NCI-H1930 (cell line): ENCODE measurements around the gene GRB10.
A peak's percentile ranks its signal among the peaks of the same experiment; 100 is the strongest.

Experiments
- DNase-seq, 2 experiments: peaks; one replicate each; lab custom pipeline; 2025; lab: John Stamatoyannopoulos, UW

The GRB10 gene

DNA sequence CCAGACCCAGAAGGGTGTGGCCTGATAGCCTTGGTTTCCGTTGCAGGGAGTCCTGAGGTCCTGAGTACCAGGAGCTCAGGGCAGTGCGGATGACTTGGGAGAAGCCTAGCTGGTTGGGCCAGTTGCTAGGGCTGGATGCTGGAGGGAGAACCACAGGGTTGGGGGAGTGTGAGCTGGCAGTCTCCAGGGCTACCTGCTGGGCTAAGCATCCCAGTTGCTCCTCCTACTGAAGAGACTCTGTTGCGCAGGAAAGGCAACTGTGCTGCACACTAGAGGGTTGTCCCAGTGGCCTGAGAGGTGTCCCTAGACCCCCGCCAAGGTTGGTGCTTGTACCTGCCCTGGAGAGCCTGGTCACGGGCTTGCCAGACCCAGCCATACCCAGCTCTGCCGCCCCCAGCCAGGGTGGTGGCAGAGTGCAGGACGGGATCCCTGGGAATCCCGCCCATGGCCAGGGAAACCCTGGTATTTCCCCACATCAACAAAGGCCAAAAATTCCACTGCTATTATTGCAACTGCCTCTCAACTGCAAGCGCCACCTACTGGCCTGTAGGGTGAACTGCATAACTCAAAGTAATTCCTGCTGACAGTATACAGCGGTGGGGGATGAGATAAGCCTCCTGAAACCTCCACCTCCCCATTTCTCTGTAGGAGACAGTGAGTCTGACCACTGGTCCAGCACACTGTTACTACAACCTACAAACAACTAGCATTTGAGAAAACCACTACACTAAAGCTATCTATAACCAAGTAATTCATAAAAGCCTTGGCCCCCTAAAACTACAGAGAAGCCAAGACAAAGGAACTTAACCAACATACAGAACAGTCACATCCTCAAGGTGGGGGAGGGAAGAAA lies 149.9 kb downstream of the GRB10 start:
- DNase-seq, result peak in 1 of 2 experiments; percentile 16

DNA sequence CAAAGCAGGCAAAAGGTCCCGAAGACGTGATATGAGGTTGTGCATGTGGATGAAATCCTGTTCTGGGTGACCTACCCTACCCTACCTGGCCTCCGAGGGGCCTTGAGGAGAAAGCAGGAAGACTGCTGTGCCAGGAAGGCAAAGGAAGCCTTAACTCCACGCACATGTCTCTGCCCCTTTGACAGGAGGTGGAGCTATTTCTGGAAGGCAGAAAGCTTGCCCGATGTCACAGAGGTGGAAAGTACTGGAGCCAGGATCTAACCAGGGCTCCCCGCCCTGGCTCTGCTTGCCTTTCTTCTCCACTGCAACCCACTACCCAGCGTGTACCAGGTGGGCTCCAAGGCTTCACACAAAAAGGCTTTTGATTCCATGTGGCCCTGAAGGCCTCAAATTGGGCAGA lies 151.1 kb downstream of the GRB10 start:
- no peak for DNase-seq

DNA sequence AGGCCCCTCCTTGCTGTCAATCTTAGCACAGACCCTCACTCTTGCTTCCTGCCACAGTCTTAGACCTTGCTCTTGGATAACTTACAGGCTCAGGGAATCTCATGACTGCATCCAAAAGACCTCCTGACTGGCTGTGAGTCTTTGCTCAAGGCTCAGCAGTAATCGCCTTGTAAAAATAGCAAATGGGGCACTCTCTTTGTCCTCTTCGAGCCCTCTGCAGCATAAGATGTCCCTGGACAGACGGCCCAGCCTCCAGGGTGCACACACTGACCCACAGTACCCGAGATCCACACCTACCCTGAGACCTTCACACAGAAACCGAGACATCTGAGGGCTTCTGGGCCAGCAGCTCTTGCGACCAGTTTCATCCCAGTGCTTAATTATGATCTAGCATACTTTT lies 151.6 kb downstream of the GRB10 start:
- no peak for DNase-seq

DNA sequence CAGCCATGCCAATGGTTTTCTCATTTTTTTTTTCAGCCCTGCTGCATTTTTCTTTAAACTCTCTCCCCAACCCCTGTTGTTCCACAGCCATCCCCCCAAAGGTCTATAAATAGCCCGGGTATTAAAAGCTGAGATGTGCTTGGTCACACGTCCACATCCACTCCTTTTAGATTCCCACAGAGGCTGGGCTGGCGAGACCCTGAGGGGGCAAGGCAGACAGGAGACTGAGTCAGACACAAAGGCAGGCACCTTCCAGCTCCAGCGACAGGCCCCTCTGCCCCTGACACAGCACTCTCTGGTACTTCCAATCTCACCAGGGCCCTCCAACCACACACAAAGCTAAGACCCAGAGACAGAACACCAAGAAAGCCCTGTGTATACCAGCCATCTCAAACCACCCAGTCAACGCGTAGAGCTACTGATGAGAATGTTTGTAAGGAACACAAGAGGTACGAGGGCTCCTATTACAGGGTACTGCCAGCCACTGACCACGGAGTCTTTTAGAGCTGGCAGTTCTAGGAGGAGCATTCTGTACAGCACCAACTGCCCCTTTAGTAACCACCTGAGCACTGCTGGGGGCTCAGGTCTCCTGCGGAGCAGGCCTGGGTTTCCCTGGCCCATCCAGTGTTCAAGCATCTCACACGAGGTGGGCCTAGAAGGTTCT lies 153.3 kb downstream of the GRB10 start:
- DNase-seq, result no peak

DNA sequence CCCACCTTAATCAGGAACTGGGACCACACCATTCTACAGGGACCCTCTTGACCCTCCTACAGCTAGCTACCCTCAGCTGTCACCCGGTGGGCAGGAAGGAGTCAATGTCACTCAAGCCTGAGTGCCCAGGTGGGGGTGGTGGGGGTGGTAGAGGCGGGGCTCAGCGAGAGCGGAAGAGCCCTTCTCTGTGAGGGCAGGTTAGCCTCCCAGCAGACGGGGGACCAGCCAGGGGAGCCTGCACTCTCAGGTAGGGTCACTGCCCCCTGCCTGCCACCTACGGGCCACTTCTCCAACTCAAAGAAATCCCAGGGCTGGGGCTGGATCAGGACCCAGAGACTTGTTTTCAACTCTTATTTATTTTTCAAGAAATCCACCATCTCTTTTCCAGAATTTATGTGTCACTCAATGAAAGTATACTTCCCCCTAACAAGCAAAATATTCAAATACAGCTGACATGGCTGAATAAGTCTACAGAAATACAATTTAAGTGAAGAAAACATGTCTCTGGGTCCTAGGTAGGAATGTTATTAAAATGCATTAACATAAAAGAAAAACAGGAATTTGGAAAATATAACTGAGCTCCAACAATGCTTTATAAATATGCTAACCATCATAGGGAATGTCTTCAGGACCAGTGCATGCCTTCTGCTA lies 154.1 kb downstream of the GRB10 start:
- DNase-seq, result no peak

DNA sequence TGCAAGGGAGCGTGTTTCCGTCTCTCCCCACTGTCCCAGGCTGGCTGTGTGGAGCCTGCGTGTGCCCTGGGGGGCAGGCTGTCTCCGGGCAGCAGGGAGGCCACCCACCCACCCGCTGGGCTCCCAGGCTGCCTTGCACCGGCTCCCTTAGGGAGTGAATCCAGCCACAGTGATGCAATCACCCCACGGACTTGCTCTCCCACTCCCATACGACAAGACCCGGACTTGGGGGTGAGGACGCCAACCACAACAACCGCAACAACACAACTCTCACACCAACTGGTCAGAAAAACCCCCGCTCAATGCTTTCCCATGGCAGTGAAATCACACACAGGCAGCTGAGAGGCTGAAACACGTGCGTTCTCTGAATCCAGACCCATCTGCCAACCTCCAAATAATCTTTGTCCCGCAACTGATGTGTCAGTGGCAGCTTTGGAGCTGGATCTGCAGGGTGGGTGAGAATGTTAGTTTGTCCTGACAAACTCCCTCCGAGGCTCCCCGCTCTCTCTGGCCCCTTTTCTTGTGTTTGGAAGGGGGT lies 154.8 kb downstream of the GRB10 start:
- no peak for DNase-seq

DNA sequence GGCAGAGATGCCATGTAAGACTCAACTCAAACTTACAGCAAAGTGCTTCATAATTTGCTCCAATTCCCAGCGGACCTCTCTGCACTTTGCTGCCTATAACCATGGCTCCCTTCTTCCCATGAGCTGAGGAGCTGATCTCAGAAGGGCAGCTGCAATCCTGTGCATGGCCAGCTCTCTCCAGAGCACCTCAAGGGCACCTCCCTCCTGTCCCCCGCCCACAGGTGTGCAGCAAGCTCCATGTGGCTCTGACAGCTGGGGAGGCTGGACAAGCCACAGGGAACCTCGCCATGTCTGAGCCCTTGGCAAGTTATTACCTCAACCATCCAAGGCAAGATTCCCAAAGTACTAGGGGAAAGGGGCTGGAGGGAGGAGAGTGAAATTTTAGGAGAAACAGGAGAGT lies 156.4 kb downstream of the GRB10 start:
- DNase-seq, result no peak

DNA sequence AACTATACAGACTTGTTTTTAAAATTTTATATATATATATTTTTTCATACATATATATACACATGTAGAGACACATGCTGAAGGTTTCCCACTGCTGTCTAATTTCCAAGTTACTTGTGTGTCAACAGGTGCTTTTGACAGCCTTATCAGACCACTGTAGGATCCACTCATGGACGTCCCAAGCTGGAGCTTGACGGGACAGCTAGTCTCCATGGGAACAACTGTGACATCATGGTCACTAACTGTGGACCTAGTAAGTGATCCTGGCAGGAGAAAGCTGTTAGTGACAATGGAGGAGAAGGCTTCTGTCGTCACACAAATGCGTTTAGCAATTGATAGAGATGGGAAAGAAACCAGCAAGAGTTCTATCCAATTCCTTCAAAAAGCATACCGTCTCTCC lies 157.3 kb downstream of the GRB10 start:
- no peak for DNase-seq

DNA sequence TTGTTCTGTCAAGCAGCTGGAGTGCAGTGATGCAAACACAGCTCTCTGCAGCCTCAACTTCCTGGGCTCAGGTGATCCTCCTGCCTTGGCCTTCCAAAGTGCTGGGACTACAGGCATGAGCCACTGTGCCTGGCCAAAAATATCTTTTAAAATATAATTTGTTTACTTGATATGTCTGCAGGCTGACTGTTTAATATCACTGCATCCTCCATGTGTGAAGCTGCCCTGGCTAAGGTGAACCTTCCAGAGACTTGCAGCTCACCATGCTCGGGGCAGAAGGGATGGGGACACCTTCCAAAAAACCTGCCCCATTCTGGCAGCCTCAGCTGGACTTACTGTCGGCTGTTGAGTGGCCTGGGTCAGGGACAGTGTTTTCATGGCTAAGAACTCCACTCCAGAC lies 159.9 kb downstream of the GRB10 start:
- no peak for DNase-seq

DNA sequence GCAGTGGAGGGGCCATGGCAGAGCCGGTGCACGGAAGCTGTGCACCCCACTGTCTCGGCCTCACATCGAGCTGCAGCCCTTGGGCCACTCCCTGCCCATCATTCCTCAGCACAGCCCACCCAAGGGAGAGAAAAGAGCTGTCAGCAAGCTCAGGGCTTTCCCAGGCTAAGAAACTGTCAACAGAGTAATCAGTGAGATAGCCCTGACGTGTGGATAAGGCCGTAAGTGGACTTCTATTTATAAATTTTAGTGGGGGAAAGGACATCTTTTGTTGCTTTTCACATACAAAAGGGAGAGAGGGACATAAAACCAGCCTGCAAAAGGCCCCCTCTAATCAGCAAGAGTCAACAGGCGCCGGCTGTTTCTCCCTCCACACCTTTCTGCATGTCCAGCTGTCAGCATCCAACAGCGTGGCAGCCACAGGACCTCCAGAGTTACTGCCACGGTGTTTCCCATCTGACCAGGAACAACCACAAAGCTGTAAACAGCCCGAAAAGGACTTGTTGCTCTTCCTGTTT lies 160.7 kb downstream of the GRB10 start:
- no peak for DNase-seq

DNA sequence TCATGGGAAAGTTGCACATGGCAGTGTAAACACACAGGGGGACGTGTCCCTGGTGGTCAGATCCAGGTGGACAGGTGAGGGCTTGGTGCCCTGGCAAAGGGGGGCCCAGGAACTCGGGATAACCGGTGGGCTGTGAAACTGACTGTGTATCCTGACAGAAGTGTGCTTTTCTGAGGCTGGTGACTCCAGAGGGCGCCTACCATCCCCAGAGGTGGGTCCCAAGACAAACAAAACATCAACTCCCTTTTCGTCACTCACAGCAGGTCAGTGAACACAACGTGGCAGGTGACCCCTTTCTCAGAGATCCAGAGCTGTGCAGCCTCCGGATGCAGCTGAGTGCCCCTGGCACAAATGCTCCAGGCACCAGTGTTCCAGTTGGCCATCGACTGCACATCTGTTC lies 161.5 kb downstream of the GRB10 start:
- DNase-seq, result no peak

DNA sequence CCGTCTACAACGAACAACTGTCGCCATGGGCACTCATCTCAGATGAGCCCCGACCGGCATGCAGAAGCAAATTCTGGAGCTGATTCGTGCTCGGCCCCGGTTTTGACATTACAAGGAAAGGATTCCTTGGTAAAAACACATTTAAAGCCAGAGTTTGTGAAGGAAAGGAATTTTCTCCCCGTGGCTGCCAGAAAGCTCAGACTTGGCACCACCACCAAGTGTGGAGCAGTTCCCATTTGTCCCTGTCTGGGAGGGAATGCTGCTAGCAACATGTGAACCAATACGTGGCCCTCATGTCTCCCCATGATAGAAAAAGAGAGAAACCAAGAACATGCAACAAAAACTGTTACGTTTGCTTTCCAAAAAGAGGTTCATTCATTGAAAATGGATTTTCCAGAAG lies 162.3 kb downstream of the GRB10 start:
- DNase-seq, result no peak

DNA sequence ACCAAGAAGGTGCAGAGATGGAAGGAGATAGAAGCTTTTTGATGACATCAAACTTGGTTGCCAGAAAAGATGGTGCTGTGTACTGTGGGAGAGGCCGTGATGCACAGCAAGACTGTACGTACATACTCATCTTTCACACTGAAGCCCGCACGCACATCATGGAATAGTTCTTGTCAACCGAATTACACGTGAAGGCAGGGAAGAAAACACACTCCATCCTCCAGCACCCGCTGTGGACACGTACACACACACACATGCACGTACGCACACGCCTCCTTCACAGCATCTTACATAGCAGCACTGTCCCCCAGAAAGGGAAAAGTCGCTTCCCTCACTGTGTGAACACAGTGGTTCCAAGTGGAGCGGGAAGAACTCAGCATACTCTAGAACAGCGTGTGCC lies 163.0 kb downstream of the GRB10 start:
- no peak for DNase-seq

DNA sequence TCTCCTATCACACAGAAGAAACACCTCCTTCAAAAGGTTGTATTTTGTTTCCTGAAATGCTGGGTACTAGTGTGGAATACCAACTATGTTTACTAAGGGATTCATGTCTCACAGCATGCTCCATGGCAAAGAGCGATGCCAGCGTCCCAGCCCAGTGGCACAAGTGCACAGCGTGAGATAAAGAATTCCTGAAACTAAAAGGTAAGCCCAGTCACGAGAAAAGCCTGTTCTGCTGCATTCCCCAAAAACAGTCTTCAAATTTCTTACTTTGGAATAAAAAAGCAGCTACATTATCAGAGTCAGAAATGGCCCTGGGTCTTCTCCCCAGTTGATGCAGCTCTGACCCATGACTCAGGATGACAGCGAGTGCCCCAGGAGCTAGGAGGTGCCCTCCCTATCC lies 164.4 kb downstream of the GRB10 start:
- no peak for DNase-seq

DNA sequence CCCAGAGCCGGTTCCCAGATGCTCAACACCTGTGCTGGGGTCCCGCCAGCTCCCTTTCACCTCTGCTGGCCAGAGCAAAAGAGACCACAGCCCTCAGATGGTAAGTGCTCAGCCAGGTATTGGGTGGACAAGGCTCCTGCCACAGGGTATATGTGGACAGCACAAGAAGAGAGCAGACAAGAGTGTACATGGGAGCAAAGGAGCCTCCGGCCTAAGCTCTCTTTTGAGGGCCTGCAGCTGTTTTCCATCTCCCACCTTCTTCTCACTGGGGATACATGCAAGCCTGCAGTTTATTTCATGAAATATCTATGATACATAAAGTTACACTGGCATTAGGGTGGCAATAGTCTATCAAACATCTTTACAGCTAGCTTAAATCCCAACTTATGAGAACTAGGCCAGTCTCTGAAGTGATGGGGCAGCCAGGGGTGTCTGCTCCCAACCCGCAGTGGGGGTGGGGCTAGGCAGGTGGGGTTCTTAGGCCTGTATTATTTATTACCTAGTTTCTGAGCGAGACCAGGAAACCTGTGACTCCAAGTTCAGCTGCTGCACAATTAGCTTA lies 167.1 kb downstream of the GRB10 start:
- no peak for DNase-seq

DNA sequence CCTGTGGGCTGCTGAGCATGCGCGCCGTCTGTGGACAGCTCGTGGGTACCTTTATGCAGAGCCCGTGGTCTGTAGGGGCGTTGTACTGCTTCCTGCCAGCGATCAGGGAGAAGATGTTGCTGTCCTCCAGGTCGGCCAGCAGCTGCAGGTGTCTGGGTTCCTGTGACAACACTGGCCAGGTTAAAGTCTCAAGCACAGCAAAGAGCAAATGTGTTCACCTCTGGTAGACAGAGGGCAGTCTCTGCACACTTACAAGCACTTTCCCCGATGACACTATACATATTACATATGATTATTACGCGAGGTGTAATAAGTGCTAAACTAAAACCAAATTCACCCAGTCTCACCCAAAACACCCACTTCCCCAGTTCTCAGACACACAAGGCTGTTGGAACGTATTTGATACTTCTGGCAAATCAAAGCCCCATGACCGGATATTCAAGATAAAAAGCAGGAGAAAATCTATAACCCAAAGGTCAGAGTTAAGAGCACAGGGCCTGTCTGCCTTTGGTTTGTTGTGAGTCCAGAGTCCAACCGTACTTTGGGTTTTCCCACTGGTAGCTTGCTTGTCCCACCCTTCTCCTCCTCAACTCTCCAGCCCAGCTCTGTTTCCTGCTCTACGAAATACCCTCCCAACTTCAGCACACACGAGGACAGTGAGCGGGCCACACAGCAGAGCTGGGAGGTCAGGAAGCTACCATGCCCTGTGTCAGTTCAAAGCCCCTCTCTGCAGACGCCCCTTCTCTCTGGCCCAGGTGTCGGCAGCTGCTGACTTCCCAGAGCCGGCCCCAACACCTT lies 167.8 kb downstream of the GRB10 start:
- DNase-seq, result no peak

DNA sequence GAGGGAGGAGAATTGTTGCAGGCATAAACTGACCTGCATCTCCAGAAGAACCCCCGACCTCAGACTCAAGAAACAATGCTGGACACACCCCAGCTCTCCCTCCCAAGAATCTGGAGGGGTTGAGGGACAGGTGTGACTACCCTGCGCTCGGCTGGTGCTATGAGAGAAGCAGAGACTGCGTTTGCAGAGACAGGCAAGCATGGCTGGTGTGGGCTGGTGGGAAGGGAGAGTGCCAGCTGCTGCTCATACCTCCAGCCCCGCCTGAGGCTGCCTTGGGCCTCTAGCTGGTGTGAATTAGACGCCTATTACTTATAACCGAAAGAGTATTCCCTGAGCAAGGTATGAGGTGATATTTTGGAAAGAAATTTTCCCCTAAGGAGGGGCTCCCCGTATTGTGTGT lies 169.2 kb downstream of the GRB10 start:
- DNase-seq, result no peak

DNA sequence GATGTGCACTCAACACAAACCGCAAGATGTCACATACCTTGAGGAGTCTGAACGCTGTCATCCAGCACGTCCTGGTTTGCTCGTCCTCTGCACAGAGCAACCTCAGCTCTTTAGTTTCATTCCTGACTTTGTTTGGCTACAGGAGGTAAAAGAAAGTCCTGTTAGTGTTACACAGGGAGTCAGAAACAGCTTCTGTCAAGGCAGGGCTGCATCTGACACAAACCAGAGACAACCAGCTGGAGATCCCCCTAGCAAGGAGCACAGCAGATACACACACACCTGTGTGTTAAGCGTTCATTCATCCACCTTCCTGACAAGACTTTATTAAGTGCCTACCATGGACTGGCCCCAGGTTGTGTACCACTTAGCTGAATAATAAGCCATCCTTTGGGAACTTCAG lies 170.0 kb downstream of the GRB10 start:
- no peak for DNase-seq

DNA sequence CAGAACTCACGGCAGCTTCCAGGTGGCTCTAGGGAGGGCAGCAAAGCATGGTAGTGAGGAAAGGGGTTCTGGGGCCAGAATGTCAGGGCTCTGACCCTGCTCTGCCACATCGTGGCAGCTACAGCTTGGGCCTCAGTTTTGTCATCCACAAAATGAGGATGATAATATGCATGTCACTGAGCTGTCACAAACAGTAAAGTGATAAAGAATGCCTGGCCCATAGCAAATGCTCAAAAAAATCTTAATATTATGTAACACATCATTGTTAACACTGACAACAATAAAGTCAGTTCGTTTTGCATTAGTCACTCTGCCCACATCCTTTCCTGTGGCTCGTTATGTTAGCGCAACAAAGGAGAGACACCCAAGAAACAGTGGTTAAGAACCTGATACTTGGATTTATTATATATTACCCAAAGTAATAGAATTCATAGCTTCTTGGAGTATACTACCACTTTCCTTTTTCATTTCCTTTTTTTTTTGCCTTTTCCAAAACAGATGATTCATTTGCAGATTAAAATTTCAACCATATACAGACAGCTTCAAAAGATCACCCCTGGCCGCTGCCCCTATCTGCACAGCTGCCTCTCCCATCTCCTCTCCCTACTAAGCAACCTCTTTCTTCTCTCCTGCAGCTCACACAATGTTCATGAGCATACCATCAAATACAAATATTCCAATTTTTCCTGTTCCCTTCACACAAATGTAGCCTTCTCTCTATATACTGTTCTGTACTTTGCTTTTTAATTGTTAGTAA lies 172.0 kb downstream of the GRB10 start:
- DNase-seq, result no peak

DNA sequence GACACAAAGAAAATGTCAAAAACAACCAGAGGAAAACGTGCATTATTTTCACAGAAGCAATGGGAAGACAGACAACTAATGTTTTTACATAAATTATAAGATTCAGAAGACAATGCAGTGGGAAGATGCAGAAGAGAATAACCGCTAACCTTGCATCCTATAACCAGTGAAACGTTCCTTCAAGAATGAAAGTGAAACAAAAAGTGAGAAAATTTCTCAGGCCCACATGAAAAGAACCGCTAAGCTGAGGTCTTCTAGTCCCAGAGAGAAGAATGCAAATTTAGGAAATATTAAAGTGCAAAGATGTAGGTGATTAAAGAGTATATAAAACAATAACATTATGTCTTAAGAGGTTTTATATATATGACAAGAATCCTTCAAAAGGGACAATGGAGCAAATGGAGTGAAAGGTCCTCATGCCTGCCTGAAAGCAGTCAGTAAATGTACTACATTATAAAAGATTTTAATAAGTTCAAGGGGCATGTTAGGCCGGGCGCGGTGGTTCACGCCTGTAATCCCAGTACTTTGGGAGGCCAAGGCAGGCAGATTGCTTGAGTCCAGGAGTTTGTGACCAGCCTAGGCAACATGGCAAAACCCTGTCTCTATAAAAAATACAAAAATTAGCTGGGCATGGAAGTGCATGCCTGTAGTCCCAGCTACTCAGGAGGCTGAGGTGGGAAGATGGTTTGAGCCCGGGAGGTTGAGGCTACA lies 174.3 kb downstream of the GRB10 start:
- no peak for DNase-seq
